HepG2 (cell line): ENCODE data around the gene MMD2. TPM values are rescaled to one million over a fixed set of nuclear protein-coding genes. Genes with fewer than 3 reads are reported as not detected.
A peak's percentile ranks its signal among the peaks of the same experiment; 100 is the strongest.

Experiments used
- AGO2 ChIP-seq: fragments of 200-400 bp; formaldehyde crosslinking; optimal IDR thresholded peaks from 2 replicates; pipeline ENCODE3; 2017; ENCODE audit warnings: mild to moderate bottlenecking, low read depth, low read length, moderate library complexity
- CBFB ChIP-seq: sonication (generic); formaldehyde crosslinking; IDR thresholded peaks from 2 replicates; pipeline ENCODE4 v1.4.0; 2020; ENCODE audit warnings: missing genetic modification reagents
- DPF2 ChIP-seq: sonication (generic); formaldehyde crosslinking; IDR thresholded peaks from 2 replicates; pipeline ENCODE4 v1.4.0; 2020; ENCODE audit warnings: mild to moderate bottlenecking, low read depth, missing genetic modification reagents, borderline replicate concordance
- NCOA1 ChIP-seq: sonication (generic); formaldehyde crosslinking; IDR thresholded peaks from 2 replicates; pipeline ENCODE4 v1.9.0; 2021; ENCODE audit warnings: missing genetic modification reagents
- NCOA5 ChIP-seq: sonication (generic); formaldehyde crosslinking; IDR thresholded peaks from 2 replicates; pipeline ENCODE4 v1.4.0; 2020; ENCODE audit warnings: missing genetic modification reagents
- PATZ1 ChIP-seq: sonication (generic); formaldehyde crosslinking; IDR thresholded peaks from 2 replicates; pipeline ENCODE4 v1.4.0; 2020; ENCODE audit warnings: missing genetic modification reagents
- PCBP2 ChIP-seq: fragments of 200-400 bp; formaldehyde crosslinking; optimal IDR thresholded peaks from 2 replicates; pipeline ENCODE3; 2018; ENCODE audit warnings: low read length, low read depth; ENCODE audit not compliant: poor library complexity, severe bottlenecking
- PPARG ChIP-seq: conservative IDR thresholded peaks from 2 replicates; pipeline ENCODE4 v1.6.1; 2016; ENCODE audit warnings: missing biosample characterization, missing genetic modification reagents
- RELA ChIP-seq: sonication (generic); formaldehyde crosslinking; IDR thresholded peaks from 2 replicates; pipeline ENCODE4 v1.4.0; 2020; ENCODE audit warnings: missing genetic modification reagents
- SMARCC2 ChIP-seq: fragments of 450-650 bp; IDR thresholded peaks from 2 replicates; pipeline ENCODE4 v1.6.1; 2017; ENCODE audit warnings: antibody characterized with exemption, mild to moderate bottlenecking
- SP5 ChIP-seq: IDR thresholded peaks from 2 replicates; pipeline ENCODE4 v1.6.1; 2016; ENCODE audit warnings: low read depth, borderline replicate concordance
- ZHX2 ChIP-seq, 2 experiments: sonication (generic) in 1 of 2; formaldehyde crosslinking in 1 of 2; IDR thresholded peaks; 2 replicates each; pipeline versions ENCODE4 v1.6.1 to v1.9.0; 2014 to 2022; ENCODE audit warnings: antibody characterized with exemption in 1 of 2, borderline replicate concordance in 1 of 2, inconsistent platforms in 1 of 2, low read depth in 1 of 2, missing genetic modification reagents in 1 of 2
- ZNF207 ChIP-seq: fragments of 450-650 bp; IDR thresholded peaks from 2 replicates; pipeline ENCODE4 v1.6.1; 2016; ENCODE audit warnings: antibody characterized with exemption, borderline replicate concordance
- ZNF343 ChIP-seq: sonication (generic); formaldehyde crosslinking; IDR thresholded peaks from 2 replicates; pipeline ENCODE4 v1.4.0; 2020; ENCODE audit warnings: mild to moderate bottlenecking, missing genetic modification reagents
- ZNF512B ChIP-seq: sonication (generic); formaldehyde crosslinking; IDR thresholded peaks from 2 replicates; pipeline ENCODE4 v1.5.1; 2020; ENCODE audit warnings: missing genetic modification reagents, mild to moderate bottlenecking, borderline replicate concordance
- ZNF546 ChIP-seq: sonication (generic); formaldehyde crosslinking; conservative IDR thresholded peaks from 2 replicates; pipeline ENCODE4 v1.8.1; 2023; ENCODE audit warnings: mild to moderate bottlenecking, missing genetic modification reagents
- ZNF614 ChIP-seq: IDR thresholded peaks from 2 replicates; pipeline ENCODE4 v1.6.1; 2018; ENCODE audit warnings: missing biosample characterization, missing genetic modification reagents, inconsistent platforms, borderline replicate concordance
- ZNF709 ChIP-seq: sonication (generic); formaldehyde crosslinking; IDR thresholded peaks from 2 replicates; pipeline ENCODE4 v1.5.0; 2020; ENCODE audit warnings: mild to moderate bottlenecking, missing genetic modification reagents
- ZNF792 ChIP-seq: IDR thresholded peaks from 2 replicates; pipeline ENCODE4 v1.6.1; 2016
- polyA plus RNA-seq, 8 experiments: library from polyadenylated mRNA; depleted of rRNA in 3 of 8; stranded (reverse) in 7 of 8; unstranded in 1 of 8; fragments of >200 nt; fragmentation: Illumina TruSeq in 4 of 8; extraction: Trizol in 4 of 8; gene quantifications; 2 replicates each; pipeline versions ENCODE4 v1.2.1 to v1.2.3, GENCODE V29; 2011 to 2016; ENCODE audit warnings: low read depth in 4 of 8, missing spikeins in 1 of 8, mixed read lengths in 1 of 8; ENCODE audit not compliant: insufficient read depth in 1 of 8
- total RNA-seq, 5 experiments: library from RNA; depleted of rRNA; stranded (reverse); fragments of >200 nt; fragmentation: Illumina TruSeq; extraction: Trizol; gene quantifications; 2 replicates each; pipeline ENCODE4 v1.2.3, GENCODE V29; 2016; ENCODE audit warnings: low read depth in 1 of 5

Gene MMD2
- total and polyA plus RNA-seq, 2 of the 13 experiments (the other 11 are each of a cell fraction or from before 2014, with no cell fraction given): not detected

GRCh38 chr7:4883372-4884144 is 75.4 kb downstream of the MMD2 start, which contains the start of gene RADIL (continued):
- no peak for TF ChIP-seq AGO2
- no peak for TF ChIP-seq CBFB
- no peak for TF ChIP-seq SMARCC2
- peak; percentile 39; the same call in 1 of the 2 replicates for TF ChIP-seq SP5
- TF ChIP-seq DPF2: no peak
- no peak for TF ChIP-seq ZNF546 (CRISPR knock-in tag)
- TF ChIP-seq ZNF709 (CRISPR knock-in tag): no peak
- TF ChIP-seq ZNF512B (CRISPR knock-in tag): no peak
- no peak for TF ChIP-seq NCOA5
- no peak for TF ChIP-seq ZNF343 (CRISPR knock-in tag)
- TF ChIP-seq ZHX2 (IDR thresholded peaks at IDR 0.05; ENCODE audit: low read depth): no peak
- TF ChIP-seq ZHX2 (CRISPR knock-in tag; IDR thresholded peaks at IDR 0.05; ENCODE audit: borderline replicate concordance): no peak; the same call in 1 of the 2 replicates
- no peak for TF ChIP-seq PPARG (CRISPR knock-in tag)
- TF ChIP-seq RELA: no peak
- 0 out of 2 replicates have a peak, but pooled peaks have one; percentile 28 for TF ChIP-seq PATZ1
- TF ChIP-seq PCBP2: no peak
- TF ChIP-seq ZNF614: peak; percentile 35; the same call in 1 of the 2 replicates
- no peak for TF ChIP-seq NCOA1 (CRISPR knock-in tag)
- no peak for TF ChIP-seq ZNF207
- TF ChIP-seq ZNF792 (CRISPR knock-in tag): no peak
